Peyer's patch (tissue), 4 donors: ENCODE results near the gene MB21D2. TPM values are rescaled to one million over a fixed set of nuclear protein-coding genes. Genes with fewer than 3 reads are reported as not detected.
"Not testable (repeated sequence)": the region's sequence is repeated elsewhere in the genome, so short reads cannot be mapped to it uniquely, and the experiment has no call there.

Experiments
- DNase-seq, 3 donors: peaks; one replicate each; pipeline ENCODE4 v3.0.0-alpha.2; 2017 to 2019
- H3K27ac ChIP-seq, 4 donors: fragments of 200-600 bp; sonication (generic); one replicate each; pipeline ENCODE4 v1.5.1; 2016 to 2019
- H3K27me3 ChIP-seq, 2 donors: fragments of 200-600 bp; sonication (generic); one replicate each; pipeline ENCODE4 v1.5.1; 2019
- H3K36me3 ChIP-seq, 3 donors: fragments of 200-600 bp; sonication (generic); one replicate each; pipeline ENCODE4 v1.5.1; 2016 to 2019
- H3K4me1 ChIP-seq, 4 donors: fragments of 200-600 bp; sonication (generic); one replicate each; pipeline ENCODE4 v1.5.1; 2016 to 2019
- H3K4me3 ChIP-seq, 4 donors: fragments of 200-600 bp; sonication (generic); 1 replicate in 3 of 4; 2 replicates in 1 of 4; pipeline ENCODE4 v1.5.1; 2016 to 2019; ENCODE audit warnings: mild to moderate bottlenecking in 1 of 4
- H3K9me3 ChIP-seq, 4 donors: fragments of 200-600 bp; sonication (generic); one replicate each; pipeline ENCODE4 v1.5.1; 2016 to 2019; ENCODE audit warnings: mild to moderate bottlenecking in 1 of 4
- POLR2A ChIP-seq, 2 donors: fragments of 450-650 bp; IDR thresholded peaks; one replicate each; pipeline ENCODE4 v1.5.1; 2017; ENCODE audit warnings: antibody characterized with exemption in 2 of 2, mild to moderate bottlenecking in 2 of 2, moderate library complexity in 2 of 2
- total RNA-seq, 4 donors: library from RNA; depleted of rRNA; stranded (reverse); fragments of >200 nt; gene quantifications; one replicate each; pipeline ENCODE4 v1.1.0, GENCODE V29; 2016
- TF ChIP-seq, protein P1 (sequence below), 6 experiments: fragments of 450-650 bp in 4 of 6; fragments of 200-600 bp in 2 of 6; sonication (generic) in 1 of 6; IDR thresholded peaks; one replicate each; pipeline ENCODE4 v1.5.1; 2017 to 2019; ENCODE audit warnings: antibody characterized with exemption in 6 of 6, mild to moderate bottlenecking in 3 of 6, moderate library complexity in 1 of 6

Gene MB21D2
- total RNA-seq, 4 donors from 2014 or later = 6.6 to 16.6 (median 13.0) TPM

DNA sequence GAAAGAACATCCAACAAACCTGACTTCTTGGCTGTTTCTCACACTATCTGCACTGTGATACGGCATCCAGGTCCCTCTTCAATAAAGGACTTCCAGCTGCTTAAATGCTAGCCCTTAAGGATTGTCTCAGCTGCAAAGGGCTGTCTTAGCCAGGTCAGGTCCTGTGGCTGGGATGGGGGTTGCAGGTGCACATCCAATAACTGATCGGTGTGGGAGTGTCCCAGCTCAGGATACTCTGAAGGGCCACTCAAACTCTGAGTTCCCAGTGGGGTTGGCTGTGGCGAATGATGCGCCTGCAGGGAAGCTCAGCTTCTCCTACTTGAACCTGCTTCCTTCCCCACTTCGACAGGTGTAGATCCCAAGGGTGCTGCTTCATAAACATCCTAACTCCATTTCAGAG, 115.7 kb downstream of the MB21D2 start:
- H3K27ac ChIP-seq = no peak overlapping the region
- TF ChIP-seq POLR2A (IDR thresholded peaks at IDR 0.05) = no peak
- no peak overlapping the region for H3K4me3 ChIP-seq
- no peaks in the 10 kb centered on the region for H3K4me1 ChIP-seq
- no peak for DNase-seq
- H3K9me3 ChIP-seq = no peaks in the 10 kb centered on the region
- no peaks in the 10 kb centered on the region for H3K27me3 ChIP-seq
- no peaks in the 10 kb centered on the region for H3K36me3 ChIP-seq

DNA sequence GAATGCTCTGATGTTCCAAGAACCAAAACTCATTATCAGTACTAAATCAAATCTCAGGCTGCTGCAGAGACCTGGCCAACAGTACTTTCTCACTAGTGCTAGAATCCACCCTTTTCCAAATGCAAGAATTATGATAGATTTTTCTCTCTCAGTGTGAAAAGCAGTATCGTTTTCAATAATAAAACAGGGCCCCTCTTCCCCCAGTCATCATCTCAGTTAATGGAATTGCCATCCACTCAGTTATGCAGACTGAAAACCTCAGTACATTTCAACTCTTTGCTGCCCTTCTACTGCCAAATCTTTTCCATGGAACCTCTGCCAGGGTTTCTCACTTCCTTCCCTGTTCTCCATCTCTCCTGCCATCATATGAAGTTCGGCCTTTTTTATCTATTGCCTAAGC, 117.9 kb downstream of the MB21D2 start:
- Histone ChIP-seq H3K9me3 (no peaks in the 10 kb centered on the region), H3K36me3 (no peaks in the 10 kb centered on the region), H3K4me3 (no peak overlapping the region), H3K27ac (no peak overlapping the region), H3K27me3 (no peaks in the 10 kb centered on the region), H3K4me1 (no peaks in the 10 kb centered on the region)
- TF ChIP-seq, protein P1, sequence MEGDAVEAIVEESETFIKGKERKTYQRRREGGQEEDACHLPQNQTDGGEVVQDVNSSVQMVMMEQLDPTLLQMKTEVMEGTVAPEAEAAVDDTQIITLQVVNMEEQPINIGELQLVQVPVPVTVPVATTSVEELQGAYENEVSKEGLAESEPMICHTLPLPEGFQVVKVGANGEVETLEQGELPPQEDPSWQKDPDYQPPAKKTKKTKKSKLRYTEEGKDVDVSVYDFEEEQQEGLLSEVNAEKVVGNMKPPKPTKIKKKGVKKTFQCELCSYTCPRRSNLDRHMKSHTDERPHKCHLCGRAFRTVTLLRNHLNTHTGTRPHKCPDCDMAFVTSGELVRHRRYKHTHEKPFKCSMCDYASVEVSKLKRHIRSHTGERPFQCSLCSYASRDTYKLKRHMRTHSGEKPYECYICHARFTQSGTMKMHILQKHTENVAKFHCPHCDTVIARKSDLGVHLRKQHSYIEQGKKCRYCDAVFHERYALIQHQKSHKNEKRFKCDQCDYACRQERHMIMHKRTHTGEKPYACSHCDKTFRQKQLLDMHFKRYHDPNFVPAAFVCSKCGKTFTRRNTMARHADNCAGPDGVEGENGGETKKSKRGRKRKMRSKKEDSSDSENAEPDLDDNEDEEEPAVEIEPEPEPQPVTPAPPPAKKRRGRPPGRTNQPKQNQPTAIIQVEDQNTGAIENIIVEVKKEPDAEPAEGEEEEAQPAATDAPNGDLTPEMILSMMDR (IDR thresholded peaks at IDR 0.05) = no peak
- no peak for TF ChIP-seq POLR2A (IDR thresholded peaks at IDR 0.05)
- no peak for DNase-seq

DNA sequence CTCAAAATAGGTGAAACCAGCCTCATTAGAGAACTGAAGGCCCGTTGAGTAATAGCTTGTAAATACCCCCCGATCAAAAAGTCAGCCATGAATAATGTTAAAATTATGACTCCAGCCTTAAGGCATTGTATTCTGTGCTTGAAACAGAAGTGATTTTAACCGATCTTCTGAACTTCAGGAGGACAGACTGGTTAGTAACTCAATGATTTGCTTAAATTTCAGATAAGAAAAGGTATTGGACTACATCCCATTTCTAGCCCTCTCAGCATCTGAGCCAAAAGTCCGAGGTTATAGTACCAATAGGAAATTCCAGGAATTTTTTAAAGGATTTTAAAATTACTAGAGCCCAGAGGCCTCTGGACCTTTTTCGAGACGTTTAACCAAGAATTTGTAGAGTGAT, 122.6 kb downstream of the MB21D2 start:
- no peak for DNase-seq
- TF ChIP-seq POLR2A (IDR thresholded peaks at IDR 0.05) = no peak
- TF ChIP-seq, protein P1 (IDR thresholded peaks at IDR 0.05) = no peak
- no peaks in the 10 kb centered on the region for H3K36me3 ChIP-seq
- H3K9me3 ChIP-seq = no peaks in the 10 kb centered on the region
- H3K27me3 ChIP-seq = no peaks in the 10 kb centered on the region
- H3K4me1 ChIP-seq = no peaks in the 10 kb centered on the region
- H3K27ac ChIP-seq = no peak overlapping the region
- no peak overlapping the region for H3K4me3 ChIP-seq

DNA sequence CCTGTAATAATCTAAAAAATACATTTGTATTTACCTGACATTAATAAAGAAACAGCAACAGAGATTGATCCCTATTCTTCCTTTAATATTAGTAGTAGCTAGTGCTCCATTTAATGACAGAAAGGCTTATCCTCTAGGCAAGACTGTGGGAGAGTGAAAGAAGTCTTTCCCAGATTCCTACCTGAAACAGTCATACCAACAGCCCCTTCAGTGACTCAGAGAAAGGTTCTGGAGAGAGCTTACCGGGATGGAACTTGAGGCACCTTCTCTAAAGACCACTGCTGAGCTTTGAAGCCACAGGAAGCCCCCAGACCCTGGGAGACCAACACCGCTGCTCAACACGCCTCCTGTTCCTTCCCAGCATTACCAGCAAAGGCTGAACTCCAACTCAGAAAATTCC, 123.4 kb downstream of the MB21D2 start:
- no peak for DNase-seq
- no peak overlapping the region for H3K27ac ChIP-seq
- TF ChIP-seq, protein P1 (IDR thresholded peaks at IDR 0.05) = no peak
- no peak for TF ChIP-seq POLR2A (IDR thresholded peaks at IDR 0.05)

DNA sequence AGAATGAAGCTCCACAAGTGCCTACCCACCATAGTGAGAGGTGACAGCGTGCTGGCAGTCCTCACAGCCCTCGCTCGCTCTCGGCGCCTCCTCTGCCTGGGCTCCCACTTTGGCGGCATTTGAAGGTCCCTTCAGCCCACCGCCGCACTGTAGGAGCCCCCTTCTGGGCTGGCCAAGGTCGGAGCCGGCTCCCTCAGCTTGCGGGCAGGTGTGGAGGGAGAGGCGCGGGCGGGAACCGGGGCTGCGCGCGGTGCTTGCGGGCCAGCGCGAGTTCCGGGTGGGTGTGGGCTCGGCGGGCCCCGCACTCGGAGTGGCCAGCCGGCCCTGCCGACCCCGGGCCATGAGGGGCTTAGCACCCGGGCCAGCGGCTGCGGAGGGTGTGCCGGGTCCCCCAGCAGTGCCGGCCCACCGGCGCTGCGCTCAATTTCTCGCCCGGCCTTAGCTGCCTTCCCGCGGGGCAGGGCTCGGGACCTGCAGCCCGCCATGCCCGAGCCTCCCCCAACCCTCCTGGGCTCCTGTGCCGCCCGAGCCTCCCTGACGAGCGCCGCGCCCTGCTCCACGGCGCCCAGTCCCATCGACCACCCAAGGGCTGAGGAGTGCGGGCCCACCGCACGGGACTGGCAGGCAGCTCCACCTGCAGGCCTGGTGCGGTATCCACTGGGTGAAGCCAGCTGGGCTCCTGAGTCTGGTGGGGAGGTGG, 128.7 kb downstream of the MB21D2 start:
- not testable (repeated sequence) for H3K36me3 ChIP-seq, H3K9me3 ChIP-seq, DNase-seq, H3K4me3 ChIP-seq, H3K27me3 ChIP-seq, H3K4me1 ChIP-seq, H3K27ac ChIP-seq

More for the DNA sequence above, 123.4 kb downstream of the MB21D2 start:
- no peaks in the 10 kb centered on the region for H3K9me3 ChIP-seq
- no peaks in the 10 kb centered on the region for H3K27me3 ChIP-seq
- no peak overlapping the region for H3K4me3 ChIP-seq
- no peaks in the 10 kb centered on the region for H3K36me3 ChIP-seq
- H3K4me1 ChIP-seq = no peaks in the 10 kb centered on the region

DNA sequence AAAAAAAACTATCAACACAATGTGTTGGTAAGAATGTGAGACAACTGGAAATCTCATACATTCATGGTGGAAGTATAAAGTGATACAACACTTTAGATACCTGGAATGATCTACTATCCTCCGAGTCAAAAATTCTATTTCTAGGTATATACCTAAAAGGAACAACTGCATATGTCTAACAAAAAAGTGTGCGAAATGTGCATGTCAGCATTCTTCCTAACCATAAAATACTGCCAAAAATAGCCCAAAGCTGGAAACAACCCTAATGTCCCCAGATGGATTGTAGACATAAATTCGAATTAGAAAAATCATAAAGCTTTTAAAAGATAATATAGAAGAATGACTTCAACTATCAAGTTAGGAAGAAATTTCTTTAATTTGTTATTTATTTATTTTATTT, 139.1 kb downstream of the MB21D2 start:
- DNase-seq = no peak
- H3K27me3 ChIP-seq = no peaks in the 10 kb centered on the region
- H3K36me3 ChIP-seq = no peaks in the 10 kb centered on the region
- H3K4me1 ChIP-seq = no peaks in the 10 kb centered on the region
- H3K27ac ChIP-seq = no peak overlapping the region
- no peak overlapping the region for H3K4me3 ChIP-seq
- peaks cover 0 to 4% (median 2%) of the 10 kb centered on the region in 4 donors for H3K9me3 ChIP-seq
- TF ChIP-seq POLR2A (IDR thresholded peaks at IDR 0.05) = no peak
- TF ChIP-seq, protein P1 (IDR thresholded peaks at IDR 0.05) = no peak

DNA sequence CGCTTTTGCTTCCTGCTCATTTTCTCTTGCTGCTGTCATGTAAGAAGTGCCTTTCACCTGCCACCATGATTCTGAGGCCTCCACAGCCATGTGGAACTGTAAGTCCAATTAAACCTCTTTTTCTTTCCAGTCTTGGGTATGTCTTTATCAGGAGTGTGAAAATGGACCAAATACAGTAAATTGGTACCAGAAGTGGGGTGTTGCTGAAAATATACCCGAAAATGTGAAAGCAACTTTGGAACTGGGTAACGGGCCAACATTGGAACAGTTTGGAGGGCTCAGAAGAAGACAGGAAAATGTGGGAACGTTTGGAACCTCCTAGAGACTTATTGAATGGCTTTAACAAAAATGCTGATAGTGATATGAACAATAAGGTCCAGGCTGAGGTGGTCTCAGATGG, 143.3 kb downstream of the MB21D2 start:
- not testable (repeated sequence) for H3K27ac ChIP-seq, H3K36me3 ChIP-seq, H3K4me1 ChIP-seq, H3K9me3 ChIP-seq, H3K27me3 ChIP-seq, DNase-seq, H3K4me3 ChIP-seq
